Ascending aorta (tissue), 2 donors: Measurements from ENCODE around the gene FCHSD1. TPM values are rescaled to one million over a fixed set of nuclear protein-coding genes. Genes with fewer than 3 reads are reported as not detected.

Experiments
- DNase-seq, 2 donors: peaks; one replicate each; pipeline ENCODE4 v3.0.0-alpha.2; 2019; ENCODE audit warnings: low spot score in 2 of 2
- H3K27ac ChIP-seq, 2 donors: fragments of 200-600 bp; sonication (generic); one replicate each; pipeline ENCODE4 v1.5.1; 2016 to 2017; ENCODE audit warnings: mild to moderate bottlenecking in 1 of 2
- H3K27me3 ChIP-seq: fragments of 200-600 bp; sonication (generic); one replicate; pipeline ENCODE4 v1.5.1; 2017
- H3K36me3 ChIP-seq, 2 donors: fragments of 200-600 bp; sonication (generic); one replicate each; pipeline ENCODE4 v1.5.1; 2016
- H3K4me1 ChIP-seq, 2 donors: fragments of 200-600 bp; sonication (generic); one replicate each; pipeline ENCODE4 v1.5.1; 2016 to 2017; ENCODE audit warnings: mild to moderate bottlenecking in 1 of 2
- H3K4me3 ChIP-seq, 2 donors: fragments of 200-600 bp; sonication (generic); one replicate each; pipeline ENCODE4 v1.5.1; 2016 to 2017; ENCODE audit warnings: mild to moderate bottlenecking in 1 of 2
- H3K9me3 ChIP-seq, 2 donors: fragments of 200-600 bp; sonication (generic); one replicate each; pipeline ENCODE4 v1.5.1; 2016
- CTCF ChIP-seq, 3 experiments: fragments of 200-600 bp in 2 of 3; fragments of 450-650 bp in 1 of 3; sonication (generic) in 2 of 3; IDR thresholded peaks; one replicate each; pipeline ENCODE4 v1.5.1; 2016 to 2019; ENCODE audit warnings: antibody characterized with exemption in 3 of 3, mild to moderate bottlenecking in 1 of 3, moderate library complexity in 1 of 3
- intact Hi-C: fragments of 100-400 bp; cut with DNase I; formaldehyde crosslinking; loops from one replicate; pipeline ENCODE4 v1.15.1; 2023
- total RNA-seq: library from RNA; depleted of rRNA; stranded (reverse); fragments of >200 nt; gene quantifications from one replicate; pipeline ENCODE4 v1.1.0, GENCODE V29; 2016

FCHSD1 gene
- total RNA-seq, 1 donor from 2014 or later: 127 TPM

- Histone ChIP-seq H3K9me3 (no peaks in the 10 kb centered on the region), H3K27ac (no peak overlapping the region), H3K4me1 (no peaks in the 10 kb centered on the region), H3K36me3 (no peaks in the 10 kb centered on the region), H3K27me3 (no peaks in the 10 kb centered on the region), H3K4me3 (no peak overlapping the region)
- no peak for DNase-seq
- intact Hi-C loops: loop anchor here (1.0 kb wide), 2 partner anchors 186 to 267 kb away; no protein-coding TSS in a partner anchor
- no peak for TF ChIP-seq CTCF (IDR thresholded peaks at IDR 0.05)
Observed at GRCh38 chr5:141692919-141693725, 41.9 kb upstream of the FCHSD1 start.

GRCh38 chr5:141692533-141692888, 41.3 kb upstream of the FCHSD1 start:
- no peaks in the 10 kb centered on the region for H3K9me3 ChIP-seq
- no peaks in the 10 kb centered on the region for H3K27me3 ChIP-seq
- no peak for TF ChIP-seq CTCF (IDR thresholded peaks at IDR 0.05)
- peak overlapping the region in 1 of 2 donors; percentile 41 for H3K4me3 ChIP-seq
- no peaks in the 10 kb centered on the region for H3K4me1 ChIP-seq
- no peak overlapping the region for H3K27ac ChIP-seq
- no peak for DNase-seq
- intact Hi-C loops: loop anchor here (1.0 kb wide), 2 partner anchors 187 to 268 kb away; no protein-coding TSS in a partner anchor
- no peaks in the 10 kb centered on the region for H3K36me3 ChIP-seq

- Histone ChIP-seq H3K4me1 (no peaks in the 10 kb centered on the region), H3K27ac (no peak overlapping the region), H3K4me3 (peak overlapping the region in 1 of 2 donors; percentile 41), H3K27me3 (no peaks in the 10 kb centered on the region), H3K9me3 (no peaks in the 10 kb centered on the region), H3K36me3 (no peaks in the 10 kb centered on the region)
- DNase-seq: peak in 1 of 2 donors; percentile 87
- peak; percentile 88 to 99 (median 96) for TF ChIP-seq CTCF (IDR thresholded peaks at IDR 0.05)
- intact Hi-C loops: loop anchor here (1.0 kb wide), 2 partner anchors 187 to 268 kb away; no protein-coding TSS in a partner anchor
Observed at GRCh38 chr5:141691867-141692532, 40.8 kb upstream of the FCHSD1 start.

GRCh38 chr5:141691286-141691866, 40.2 kb upstream of the FCHSD1 start:
- Histone ChIP-seq H3K36me3 (no peaks in the 10 kb centered on the region), H3K27ac (no peak overlapping the region), H3K4me1 (no peaks in the 10 kb centered on the region), H3K9me3 (no peaks in the 10 kb centered on the region), H3K27me3 (no peaks in the 10 kb centered on the region), H3K4me3 (no peak overlapping the region)
- intact Hi-C loops: no loop called here
- DNase-seq: no peak
- no peak for TF ChIP-seq CTCF (IDR thresholded peaks at IDR 0.05)

- Histone ChIP-seq H3K4me3 (no peak overlapping the region), H3K27me3 (no peaks in the 10 kb centered on the region), H3K36me3 (no peaks in the 10 kb centered on the region), H3K9me3 (no peaks in the 10 kb centered on the region), H3K27ac (no peak overlapping the region), H3K4me1 (peaks cover 0 to 3% of the 10 kb centered on the region in 2 donors)
- no peak for DNase-seq
- intact Hi-C loops: no loop called here
- no peak for TF ChIP-seq CTCF (IDR thresholded peaks at IDR 0.05)
Observed at GRCh38 chr5:141686648-141687416, 35.6 kb upstream of the FCHSD1 start.
